Endothelial cell of hepatic sinusoid (primary cell): Measurements from ENCODE around the gene PHACTR3.
"Not testable (repeated sequence)": the region's sequence is repeated elsewhere in the genome, so short reads cannot be mapped to it uniquely, and the experiment has no call there.

Experiments
- in situ Hi-C: cut with HindIII; loops from 2 replicates; pipeline ENCODE4 v1.10.0; 2017; ENCODE audit warnings: low sequenced_read_pairs

PHACTR3 gene

GRCh38 chr20:59835448-59836395 is 231.4 kb downstream of the PHACTR3 start:
- in situ Hi-C loops, result no loop called here

DNA sequence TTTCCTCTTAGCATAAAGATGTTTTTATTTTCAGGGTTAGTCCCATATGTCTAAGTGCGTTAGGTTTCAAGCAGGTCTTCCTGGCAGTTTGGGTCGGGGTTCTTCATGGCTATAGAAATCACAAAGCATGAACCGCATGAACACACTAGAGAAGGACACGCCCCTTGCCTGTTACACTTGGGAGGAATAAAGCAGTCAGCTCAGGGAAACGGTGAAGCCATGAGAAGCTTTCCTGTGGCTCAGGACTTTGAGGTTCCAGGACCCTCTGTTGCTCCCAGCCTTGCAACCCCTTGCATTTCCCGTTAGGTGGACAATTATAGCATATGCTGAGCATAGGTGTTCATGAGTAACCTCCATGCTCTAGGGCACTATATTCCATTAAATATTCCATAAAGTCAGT is 232.4 kb downstream of the PHACTR3 start:
- in situ Hi-C loops, result no loop called here

DNA sequence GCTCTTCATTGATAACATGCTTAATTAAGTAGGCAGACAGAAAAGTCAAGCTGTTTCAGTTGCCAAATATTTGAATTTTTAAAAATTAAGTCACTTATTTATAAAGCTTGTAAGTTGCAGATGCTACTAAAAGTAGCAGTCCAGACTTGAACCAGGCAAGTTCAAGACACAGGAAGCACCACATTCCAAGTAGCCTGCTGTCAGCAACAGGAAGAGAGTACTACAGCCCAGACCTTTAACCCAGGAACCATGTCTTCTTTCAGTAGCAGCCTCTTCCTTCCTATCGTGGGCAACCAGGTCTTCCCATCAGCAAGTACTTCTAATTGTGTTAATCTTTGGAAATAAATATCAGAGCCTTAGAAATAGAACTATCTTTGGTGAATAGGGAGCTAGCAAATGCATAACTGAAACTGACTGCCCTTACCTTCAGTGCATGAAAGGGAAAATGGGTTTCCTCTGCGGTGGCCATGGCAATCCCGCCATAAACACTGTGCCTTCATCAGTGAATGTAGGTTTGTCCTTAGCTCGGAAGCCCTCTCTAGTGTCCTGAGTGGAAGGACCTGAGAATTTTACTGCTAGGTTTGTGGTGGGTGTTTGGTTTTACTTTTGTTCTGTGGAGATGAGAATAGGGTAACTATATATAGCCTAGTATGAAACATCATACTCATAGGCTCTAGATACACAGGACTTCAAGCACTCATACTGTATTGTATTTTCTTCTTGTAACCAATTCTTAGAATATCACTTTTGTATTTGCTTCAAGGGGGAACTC is 233.5 kb downstream of the PHACTR3 start:
- in situ Hi-C loops, result no loop called here

DNA sequence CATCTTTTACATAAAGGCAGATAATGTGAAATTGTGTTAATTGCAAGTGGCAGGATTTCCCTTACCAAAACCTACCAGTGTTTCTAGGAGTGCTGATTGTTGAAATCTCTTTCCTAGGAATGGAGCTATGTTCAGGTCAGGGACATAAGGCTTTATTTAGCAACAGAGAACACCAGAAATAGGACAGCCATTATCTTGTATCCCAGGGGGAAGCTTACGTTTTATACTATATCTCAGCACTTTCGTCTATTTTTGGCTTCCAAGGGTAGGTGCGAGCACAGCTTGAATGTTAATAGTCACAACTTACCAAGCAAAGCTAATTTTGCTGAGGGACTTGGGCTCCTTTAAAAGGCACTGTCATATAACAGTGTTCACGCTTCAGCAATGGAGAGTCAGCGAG is 235.1 kb downstream of the PHACTR3 start:
- in situ Hi-C loops, result no loop called here

GRCh38 chr20:59845472-59845871 is 241.1 kb downstream of the PHACTR3 start:
- in situ Hi-C loops, result no loop called here

GRCh38 chr20:59848182-59848581 is 243.8 kb downstream of the PHACTR3 start:
- in situ Hi-C loops, result no loop called here

- in situ Hi-C loops, result no loop called here
Observed at GRCh38 chr20:59850018-59850641, 245.8 kb downstream of the PHACTR3 start.

DNA sequence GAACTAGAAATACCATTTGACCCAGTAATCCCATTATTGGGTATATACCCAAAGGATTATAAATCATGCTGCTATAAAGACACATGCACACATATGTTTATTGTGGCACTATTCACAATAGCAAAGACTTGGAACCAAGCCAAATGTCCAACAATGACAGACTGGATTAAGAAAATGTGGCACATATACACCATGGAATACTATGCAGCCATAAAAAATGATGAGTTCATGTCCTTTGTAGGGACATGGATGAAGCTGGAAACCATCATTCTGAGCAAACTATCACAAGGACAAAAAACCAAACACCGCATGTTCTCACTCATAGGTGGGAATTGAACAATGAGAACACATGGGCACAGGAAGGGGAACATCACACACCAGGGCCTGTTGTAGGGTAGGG is 252.2 kb downstream of the PHACTR3 start:
- in situ Hi-C loops, result not testable (repeated sequence)

- in situ Hi-C loops, result not testable (repeated sequence)
Observed at GRCh38 chr20:59856941-59857340, 252.6 kb downstream of the PHACTR3 start.

- in situ Hi-C loops, result no loop called here
Observed at GRCh38 chr20:59857966-59858365, 253.6 kb downstream of the PHACTR3 start.

DNA sequence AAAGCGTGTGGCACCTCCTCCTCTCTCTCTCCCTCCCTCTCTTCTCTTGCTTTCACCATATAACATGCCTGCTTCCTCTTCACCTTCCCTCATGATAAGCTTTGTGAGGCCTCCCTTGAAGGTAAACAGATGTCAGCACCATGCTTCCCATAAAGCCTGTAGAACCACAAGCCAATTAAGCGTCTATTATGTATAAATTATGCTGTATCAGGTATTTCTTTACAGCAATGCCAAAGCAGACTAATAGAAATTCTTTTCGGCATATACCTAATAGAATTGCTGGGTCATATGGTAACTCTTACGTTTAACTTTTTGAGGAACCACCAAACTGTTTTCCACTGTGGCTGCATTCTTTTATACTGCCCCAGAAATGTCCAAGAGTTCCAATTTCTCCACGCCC is 254.1 kb downstream of the PHACTR3 start:
- in situ Hi-C loops, result no loop called here

DNA sequence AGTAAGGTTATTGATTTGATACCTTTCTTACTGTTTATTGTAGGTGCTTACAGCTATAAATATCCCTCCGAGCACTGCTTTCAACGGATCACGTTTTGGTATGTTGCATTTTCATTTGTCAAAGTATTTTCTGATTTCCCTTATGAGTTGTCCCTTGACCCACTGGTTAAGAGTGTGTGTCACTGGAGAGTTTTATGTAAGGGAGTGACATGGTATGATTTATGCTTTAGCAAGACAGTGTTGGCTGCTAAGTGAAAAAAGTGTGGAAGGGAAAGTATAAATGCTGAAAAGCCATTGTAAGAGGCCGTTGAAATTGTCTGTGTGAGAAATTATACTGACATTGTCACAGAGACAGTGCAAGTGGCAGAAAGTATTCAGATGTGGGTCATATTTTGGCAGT is 257.1 kb downstream of the PHACTR3 start:
- in situ Hi-C loops, result no loop called here

DNA sequence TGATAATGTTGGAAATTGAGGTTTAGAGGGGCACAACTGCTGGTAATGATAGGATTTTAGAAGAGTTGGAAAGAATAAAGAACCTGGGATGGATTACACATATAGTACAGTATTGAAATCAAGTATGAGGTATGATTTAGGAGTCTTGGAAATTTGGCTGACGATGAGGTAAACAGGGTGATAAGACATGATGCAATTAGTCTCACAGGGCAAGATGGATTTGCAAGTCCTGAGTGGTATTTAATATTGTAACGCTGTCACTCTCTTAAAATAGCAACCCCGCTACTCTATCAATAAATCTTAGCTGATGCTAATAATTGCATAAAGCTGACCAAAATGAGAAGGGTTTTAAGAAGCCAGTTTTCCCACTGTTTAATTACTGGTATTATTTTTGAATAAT is 258.7 kb downstream of the PHACTR3 start:
- in situ Hi-C loops, result no loop called here

- in situ Hi-C loops, result no loop called here
Observed at GRCh38 chr20:59864726-59865125, 260.4 kb downstream of the PHACTR3 start.

- in situ Hi-C loops, result no loop called here
Observed at GRCh38 chr20:59866338-59866737, 262.0 kb downstream of the PHACTR3 start.

DNA sequence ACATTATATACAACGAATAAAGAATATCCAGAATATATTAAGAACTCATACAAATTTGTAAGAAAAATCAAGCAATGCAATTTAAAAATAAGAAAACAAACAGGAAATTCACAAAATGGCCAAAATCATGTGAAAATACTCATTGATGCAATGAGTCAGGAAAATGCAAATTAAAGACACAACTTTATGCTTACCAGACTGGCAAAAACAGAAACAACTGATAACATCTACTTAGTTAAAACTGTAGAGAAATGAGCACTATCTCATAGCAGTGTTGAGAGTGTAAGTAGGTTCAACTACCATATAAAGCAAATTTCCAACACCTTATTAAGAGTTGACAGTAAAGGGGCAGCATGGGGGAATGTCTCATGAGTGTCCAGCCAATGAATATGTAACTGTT is 266.8 kb downstream of the PHACTR3 start:
- in situ Hi-C loops, result no loop called here

DNA sequence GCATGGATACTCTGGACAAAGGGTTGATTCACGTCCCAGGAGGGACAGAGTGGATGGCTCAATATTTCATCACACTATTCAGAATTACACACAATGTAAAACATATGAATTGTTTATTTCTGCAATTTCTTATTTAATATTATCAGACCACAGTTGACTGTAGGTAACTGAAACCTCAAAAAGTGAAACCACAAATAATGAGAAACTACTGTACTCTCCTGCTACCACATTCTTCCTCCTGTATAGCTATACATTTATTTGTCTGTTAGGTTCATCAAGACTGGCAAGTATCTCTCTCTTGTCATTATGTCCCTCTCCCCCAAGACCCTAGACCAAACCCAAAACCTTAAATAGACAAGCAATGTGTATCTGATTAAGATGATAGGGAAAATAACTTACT is 269.1 kb downstream of the PHACTR3 start:
- in situ Hi-C loops, result no loop called here

- in situ Hi-C loops, result no loop called here
Observed at GRCh38 chr20:59880198-59880597, 275.9 kb downstream of the PHACTR3 start.

- in situ Hi-C loops, result no loop called here
Observed at GRCh38 chr20:59884494-59884893, 280.2 kb downstream of the PHACTR3 start.

GRCh38 chr20:59888050-59888449 is 283.7 kb downstream of the PHACTR3 start:
- in situ Hi-C loops, result no loop called here

DNA sequence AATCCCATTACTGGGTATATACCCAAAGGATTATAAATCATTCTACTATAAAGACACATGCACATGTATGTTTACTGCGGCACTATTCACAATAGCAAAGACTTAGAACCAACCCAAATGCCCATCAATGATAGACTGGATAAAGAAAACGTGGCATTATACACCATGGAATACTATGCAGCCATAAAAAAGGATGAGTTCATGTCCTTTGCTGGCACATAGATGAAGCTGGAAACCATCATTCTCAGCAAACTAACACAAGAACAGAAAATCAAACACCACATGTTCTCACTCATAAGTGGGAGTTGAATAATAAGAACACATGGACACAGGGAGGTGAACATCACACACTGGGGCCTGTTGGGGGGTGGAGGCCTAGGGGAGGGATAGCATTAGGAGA is 285.7 kb downstream of the PHACTR3 start:
- in situ Hi-C loops, result not testable (repeated sequence)

DNA sequence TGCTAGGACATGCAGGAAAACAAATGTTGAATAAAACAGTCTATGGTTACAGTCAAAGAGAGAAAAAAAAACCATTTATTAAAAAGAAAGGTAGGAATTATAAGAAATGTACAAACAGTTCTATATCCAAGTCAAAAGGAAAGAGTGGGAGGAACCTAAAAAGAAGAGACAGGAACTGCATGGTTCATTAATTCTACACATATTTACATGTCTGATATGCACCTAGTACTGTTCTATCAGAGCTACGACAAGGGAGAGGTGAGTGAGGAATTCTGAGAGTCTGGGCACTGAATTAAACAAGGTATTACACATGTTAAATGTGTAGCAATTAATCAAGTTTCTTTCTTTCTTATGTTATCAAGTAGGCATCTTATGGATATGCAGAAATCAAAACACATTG is 287.2 kb downstream of the PHACTR3 start:
- in situ Hi-C loops, result no loop called here
